Mesenteric fat pad (tissue), 1 donor: ENCODE results near the gene NPIPA7. TPM values are rescaled to one million over a fixed set of nuclear protein-coding genes. Genes with fewer than 3 reads are reported as not detected.
"Not testable (repeated sequence)": the region's sequence is repeated elsewhere in the genome, so short reads cannot be mapped to it uniquely, and the experiment has no call there.

Experiments
- DNase-seq: peaks from one replicate; pipeline ENCODE4 v3.0.0-alpha.2; 2020; ENCODE audit warnings: low spot score
- microRNA-seq: library from miRNA; unstranded; fragments of <30 nt; microRNA quantifications from one replicate; pipeline ENCODE4 v1.2.0, GENCODE V29; 2020; ENCODE audit warnings: borderline number of aligned reads
- total RNA-seq: library from RNA; stranded (reverse); fragmentation: NEBNext Ultra II Directional; extraction: Animal tissue kit (Norgen Biotek cat#: 25700); gene quantifications from one replicate; pipeline ENCODE4 v1.2.1, GENCODE V29; 2021
- donor health status: DM: yes; HTN: yes; CAD: no.

The NPIPA7 gene
- total RNA-seq, 1 donor from 2014 or later, result 7.8 TPM

DNA sequence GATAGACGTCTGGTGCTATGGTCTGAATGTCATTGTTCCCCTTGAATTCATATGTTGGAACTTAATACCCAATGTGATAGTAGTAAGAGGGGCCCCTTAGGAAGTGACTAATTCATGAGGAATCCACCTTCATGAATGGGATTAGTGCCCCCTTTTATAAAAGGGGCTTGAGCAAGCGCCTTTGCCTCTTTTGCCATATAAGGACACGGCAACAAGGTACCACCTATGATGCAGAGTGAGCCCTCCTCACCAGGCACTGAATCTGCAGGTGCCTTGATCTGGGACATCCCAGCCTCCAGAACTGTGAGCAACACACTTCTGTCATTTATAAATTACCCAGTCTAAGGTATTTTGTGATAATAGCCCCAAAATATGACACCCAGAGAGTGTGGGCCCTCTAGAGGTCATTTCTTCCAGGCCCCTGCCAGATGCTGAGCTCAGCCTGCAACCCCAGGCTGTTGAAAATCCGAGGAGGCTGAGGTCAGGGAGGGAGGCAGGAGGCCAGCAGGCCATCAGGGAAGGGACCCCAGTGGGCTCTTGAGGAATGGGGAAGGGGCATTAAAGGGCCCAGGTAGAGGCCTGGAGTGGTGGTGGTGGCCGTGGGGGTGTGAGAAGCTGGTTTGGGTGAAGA is 39.1 kb downstream of the NPIPA7 start:
- not testable (repeated sequence) for DNase-seq

- not testable (repeated sequence) for DNase-seq
These were observed 41.6 kb downstream of the NPIPA7 start for GRCh38 chr16:16420515-16420914.

DNA sequence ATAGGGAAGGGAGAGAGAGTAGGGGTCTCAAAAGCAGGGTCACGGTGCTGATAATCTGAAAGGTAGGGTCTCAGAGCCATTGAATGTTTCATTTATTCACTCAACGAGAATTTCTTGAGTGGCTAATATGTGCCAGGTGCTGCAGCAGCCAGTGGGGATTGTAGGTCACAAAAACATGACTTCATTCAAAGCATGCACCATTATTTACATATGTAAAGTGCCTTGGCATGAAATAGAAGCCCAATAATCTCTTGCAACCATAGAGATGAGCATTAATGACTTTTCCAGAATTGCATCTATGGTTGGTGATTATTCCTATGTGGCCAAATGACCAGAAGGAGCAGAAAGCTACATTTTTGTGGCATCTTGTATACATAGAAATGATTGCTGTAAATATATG is 46.2 kb downstream of the NPIPA7 start:
- DNase-seq, result not testable (repeated sequence)

GRCh38 chr16:16431135-16431534 is 52.2 kb downstream of the NPIPA7 start:
- not testable (repeated sequence) for DNase-seq

DNA sequence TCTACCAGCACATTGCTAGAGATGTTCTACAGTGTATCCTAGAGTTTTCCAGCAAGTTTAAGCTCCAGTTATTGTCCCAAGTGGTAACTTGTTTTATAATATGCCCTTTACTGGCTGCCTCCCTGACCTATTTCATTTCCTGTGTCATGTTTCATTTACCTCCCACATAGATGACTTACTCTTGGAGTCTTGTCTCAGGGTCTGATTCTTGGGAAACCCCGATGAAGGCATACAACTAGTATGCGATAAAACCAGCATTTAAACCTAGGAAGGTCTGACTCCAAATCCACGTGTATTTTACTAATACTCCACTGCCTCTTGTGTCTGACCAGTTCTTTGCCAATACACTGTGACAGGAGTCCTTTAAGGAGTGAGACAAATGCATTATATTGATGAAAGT is 55.8 kb downstream of the NPIPA7 start:
- not testable (repeated sequence) for DNase-seq

DNA sequence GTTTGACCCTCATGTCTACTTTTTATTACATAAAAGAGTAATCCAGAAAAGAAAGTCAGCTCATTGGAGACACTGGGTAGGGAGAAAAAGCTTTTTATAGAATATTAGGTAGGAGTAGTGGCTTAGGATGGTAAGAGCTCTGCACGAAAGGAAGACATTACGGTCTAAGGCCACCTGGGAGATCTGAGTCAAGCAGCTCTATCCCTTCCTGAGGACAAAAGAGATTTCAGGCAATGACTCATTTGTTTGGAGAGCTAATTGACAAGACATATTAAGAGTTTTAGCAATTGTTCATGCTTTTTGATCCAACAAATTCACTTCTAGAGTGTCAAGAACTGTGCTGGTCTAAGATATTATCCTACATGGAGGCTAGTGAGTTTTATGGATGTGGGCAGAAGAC is 62.5 kb downstream of the NPIPA7 start:
- not testable (repeated sequence) for DNase-seq

Small RNA genes lying within 50 kb of the gene (microRNA-seq; reads per million reads assigned to microRNA genes)
- not detected for gene MIR6511A3
- gene MIR6770-2, result not detected

Other genes with a start within 250 kb of the NPIPA7 start
- 6.9 TPM for gene ABCC6, start 155.6 kb upstream of the NPIPA7 start, total RNA-seq
- gene NOMO3, start 146.6 kb upstream of the NPIPA7 start, total RNA-seq, result 55.5 TPM